Hepatocyte (in vitro differentiated cells): ENCODE measurements around the gene DOCK1.

Source experiments
- EZH2 ChIP-seq: fragments of 200-600 bp; sonication (generic); IDR thresholded peaks from 2 replicates; pipeline ENCODE4 v1.6.1; 2016; ENCODE audit warnings: antibody characterized with exemption, mild to moderate bottlenecking, borderline replicate concordance
- EZH2phosphoT487 ChIP-seq: fragments of 200-600 bp; sonication (generic); IDR thresholded peaks from one replicate; pipeline ENCODE4 v1.6.1; 2018; ENCODE audit warnings: antibody characterized with exemption, mild to moderate bottlenecking, low read depth, moderate library complexity; ENCODE audit not compliant: unreplicated experiment, severe bottlenecking

GRCh38 chr10:127349737-127350136 is 444.5 kb downstream of the DOCK1 start:
- TF ChIP-seq EZH2phosphoT487 (no peak), EZH2 (no peak)
